GDM1 (cell line): Measurements from ENCODE around the gene TRAPPC8.

ENCODE experiments used
- DNase-seq: peaks from one replicate; lab custom pipeline; 2025; lab: John Stamatoyannopoulos, UW

The TRAPPC8 gene

GRCh38 chr18:31791817-31792579 is 150.9 kb downstream of the TRAPPC8 start:
- DNase-seq, result peak; percentile 36

- DNase-seq, result no peak
Measured at GRCh38 chr18:31789409-31789808, 153.5 kb downstream of the TRAPPC8 start.

GRCh38 chr18:31783059-31783458 is 159.9 kb downstream of the TRAPPC8 start:
- DNase-seq, result no peak
